DMS79 (cell line): ENCODE measurements around the gene KLF3.

Experiments used
- DNase-seq: peaks from one replicate; lab custom pipeline; 2025; lab: John Stamatoyannopoulos, UW

Gene KLF3

DNA sequence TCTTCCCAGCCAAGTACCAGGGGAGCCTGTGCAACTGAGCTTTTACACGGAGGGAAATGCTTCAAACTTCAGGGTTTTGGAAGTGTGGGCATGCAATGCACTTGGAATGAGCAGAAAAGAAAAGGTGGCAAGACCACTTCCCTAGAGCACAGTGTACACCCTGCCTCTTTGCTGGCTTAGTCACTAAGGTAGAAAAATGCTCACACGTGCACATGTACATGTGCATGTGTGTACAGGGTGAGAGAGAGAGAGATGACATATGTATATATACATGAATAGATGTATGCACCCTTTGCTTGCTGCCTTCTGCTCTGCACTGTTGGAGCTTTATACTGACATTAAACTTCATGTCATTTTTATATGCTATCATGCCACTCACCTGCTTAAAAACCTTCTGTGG lies 7.9 kb upstream of the KLF3 start:
- no peak for DNase-seq

DNA sequence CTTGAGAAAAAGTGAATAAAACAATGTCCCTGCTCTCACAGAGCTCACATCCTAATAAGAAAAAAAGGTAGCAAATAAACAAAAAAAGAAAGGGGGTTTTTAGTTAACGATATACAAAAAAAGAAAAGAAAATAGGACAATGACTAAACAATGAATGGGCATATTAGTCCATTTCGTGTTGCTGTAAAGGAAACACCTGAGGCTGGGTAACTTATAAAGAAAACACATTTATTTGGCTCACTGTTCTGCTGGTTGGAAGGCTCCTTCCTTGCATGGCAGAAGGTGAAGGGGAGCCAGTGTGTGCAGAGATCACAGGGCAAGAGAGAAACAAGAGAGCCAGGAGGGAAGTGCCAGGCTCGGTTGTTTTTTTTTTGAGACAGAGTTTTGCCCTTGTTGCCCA lies 4.7 kb upstream of the KLF3 start:
- DNase-seq, result no peak

DNA sequence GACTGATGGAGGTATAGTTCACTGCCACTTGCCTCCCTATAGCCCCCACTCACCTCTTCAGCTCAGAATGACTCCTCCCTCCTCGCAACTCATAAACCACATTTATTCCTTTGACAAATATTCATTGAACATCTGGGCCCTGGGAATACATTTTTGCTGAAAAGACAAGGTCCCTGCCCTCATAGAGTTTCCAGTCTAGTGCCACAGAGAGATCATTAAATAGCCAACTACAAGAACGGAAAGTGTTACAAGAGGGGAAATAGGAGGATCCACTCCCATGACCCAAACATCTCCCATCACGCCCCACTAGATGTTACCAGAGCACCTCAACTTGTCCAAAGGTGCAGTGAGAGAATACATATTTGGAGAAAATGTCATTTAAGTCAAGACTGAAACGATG lies 3.2 kb upstream of the KLF3 start:
- no peak for DNase-seq

DNA sequence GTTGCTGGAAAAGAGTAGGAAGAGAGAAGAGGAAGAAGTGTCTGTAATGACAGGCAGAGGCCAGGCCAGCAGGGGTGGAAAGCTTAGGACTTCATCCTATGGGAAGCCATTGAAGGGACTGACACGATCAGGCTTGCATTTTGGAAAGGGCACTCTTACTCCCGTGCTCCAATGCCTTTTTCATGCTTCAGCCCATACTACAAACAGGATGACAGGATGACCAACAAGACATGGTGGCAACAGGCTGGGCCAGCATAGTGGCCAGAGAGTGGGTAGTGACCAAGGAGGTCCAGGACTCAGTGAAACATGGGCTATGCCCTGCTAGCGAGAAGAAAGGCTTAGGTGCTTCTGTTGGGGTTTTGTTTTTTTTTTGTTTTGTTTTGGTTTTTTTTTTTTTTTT lies 2.6 kb upstream of the KLF3 start:
- DNase-seq, result no peak

DNA sequence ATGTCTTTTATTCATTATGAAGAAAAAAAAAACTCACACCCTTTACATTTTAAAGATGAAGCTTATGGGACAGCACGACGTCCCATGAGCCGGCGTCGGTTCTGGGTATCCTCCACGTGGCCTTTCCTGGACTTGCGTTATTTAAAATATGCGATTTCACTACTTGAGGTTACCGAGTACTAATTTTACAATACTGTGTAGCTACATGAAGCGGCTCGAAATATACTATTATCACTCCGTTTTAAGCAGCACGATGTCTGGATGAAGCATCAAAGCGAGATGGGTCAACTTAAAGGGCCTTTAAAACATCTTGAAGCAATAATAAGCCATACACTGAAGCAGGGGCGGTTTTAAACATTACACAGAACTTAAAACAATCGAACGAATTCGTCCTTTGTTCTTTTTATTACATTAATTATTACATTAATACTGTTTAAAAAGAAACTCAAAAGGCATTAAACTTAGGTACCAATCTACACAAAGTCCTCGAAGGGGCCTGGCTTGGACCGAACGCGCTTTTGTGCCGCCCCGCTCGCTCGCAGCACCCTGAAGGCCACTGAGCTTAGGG lies 1.4 kb upstream of the KLF3 start:
- DNase-seq, result no peak

DNA sequence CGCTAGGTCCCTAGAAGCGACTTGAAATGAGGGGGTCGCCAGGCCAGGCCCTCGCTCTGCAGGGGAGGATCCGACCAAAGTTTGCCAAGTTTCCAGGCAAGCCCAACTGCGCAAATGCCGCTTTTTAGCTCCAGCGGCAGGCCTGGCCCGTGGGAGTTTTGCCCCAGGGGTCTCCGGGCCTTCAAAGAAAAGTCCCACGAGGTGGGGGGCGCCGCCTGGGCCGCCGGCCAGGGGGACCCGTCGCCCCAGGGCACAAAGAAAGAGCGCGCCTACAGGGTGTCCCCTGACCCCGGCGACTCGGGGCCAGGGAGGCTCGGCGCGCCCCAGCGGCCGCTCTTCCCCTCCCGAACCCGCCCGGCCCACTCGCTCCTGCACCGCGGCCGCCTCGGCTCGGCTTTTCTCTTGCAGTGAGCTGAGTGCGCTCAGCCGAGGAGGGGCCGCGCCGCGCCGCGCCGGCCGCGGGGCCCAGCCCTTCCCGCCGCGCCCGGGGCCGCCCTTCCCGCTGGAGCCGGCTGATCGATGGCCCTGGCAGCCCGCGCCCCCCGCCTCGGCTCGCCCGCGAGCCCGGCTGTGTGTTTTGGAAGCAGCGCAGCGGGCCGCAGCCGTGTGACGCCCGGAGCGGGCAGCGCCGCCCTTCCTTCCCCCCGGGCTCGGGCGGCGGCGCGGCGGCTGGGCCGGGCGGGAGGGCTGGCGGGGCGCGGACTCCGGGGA lies 754 bp upstream of the KLF3 start:
- DNase-seq, result no peak

DNA sequence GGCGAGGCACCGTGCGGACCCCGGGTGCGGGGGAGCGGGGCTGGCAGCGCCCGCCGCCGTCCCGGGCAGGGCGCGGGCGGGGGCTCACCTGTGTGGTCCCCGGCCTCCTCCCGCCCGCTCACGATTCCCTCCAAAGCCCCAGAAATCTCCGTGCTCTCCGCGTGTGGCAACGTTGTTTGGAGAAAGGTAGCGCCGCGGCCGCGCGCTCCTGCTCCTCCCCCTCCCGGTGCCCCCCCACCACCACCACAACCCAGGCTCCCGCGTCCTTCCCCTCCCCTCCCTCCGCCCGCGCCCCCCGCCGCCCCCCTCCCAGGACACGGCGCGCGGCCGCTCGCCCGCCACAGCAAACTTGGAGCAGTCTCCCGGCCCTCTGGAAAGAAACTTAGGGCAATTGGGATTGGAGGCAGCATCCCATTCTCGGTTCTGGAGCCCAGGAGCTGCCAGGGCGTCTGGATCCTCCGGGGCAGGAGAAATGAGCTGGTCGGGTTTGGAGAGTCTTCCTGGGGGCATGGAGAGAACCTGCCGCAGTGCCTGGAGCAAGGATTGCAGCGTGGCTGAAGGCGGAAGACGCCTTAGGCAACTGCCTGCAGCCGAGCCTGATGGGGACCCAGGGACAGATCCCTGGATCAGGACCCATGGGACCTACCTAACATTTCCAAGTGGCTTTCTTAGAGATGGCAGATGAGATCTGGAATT lies 855 bp downstream of the KLF3 start:
- peak; percentile 22 for DNase-seq

DNA sequence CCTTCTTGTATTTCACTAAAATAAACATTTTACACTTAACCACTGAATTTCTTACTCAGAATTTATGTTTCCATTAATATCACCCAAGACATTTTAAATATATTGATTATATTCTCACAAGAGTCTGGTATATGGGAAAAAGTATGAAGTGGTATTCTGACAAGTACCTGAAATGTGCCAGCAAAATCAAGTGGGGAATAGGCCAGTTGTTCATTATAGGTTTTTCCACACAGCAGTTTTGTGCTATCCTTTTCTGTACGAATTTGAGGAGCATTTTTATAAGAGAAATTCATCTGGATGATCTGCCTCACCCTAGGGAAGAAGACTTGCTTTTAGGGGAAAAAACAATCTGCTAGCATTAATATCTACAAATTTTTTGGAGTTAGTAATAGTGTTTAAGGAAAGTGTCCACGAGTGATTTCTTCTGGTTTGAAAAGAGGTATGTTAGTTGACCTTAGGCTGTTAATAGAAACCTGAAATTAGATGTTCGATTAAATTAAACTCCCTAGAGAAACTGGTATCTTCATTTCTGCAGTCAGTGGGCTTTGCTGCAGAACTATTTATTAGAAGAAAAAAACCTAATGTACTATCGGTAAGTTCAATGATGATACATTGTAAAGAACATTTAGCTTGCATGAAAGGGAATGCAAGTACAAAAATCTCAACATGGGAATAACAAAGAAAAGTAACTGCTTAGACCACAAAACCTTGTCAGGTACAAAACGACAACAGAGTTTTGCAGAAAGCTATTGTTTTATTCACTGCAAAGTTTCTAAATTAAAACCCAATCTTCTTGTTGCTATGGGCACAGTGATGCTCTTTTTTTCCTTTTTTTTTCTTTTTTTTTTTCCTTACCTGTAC lies 1.8 kb downstream of the KLF3 start:
- DNase-seq, result no peak

DNA sequence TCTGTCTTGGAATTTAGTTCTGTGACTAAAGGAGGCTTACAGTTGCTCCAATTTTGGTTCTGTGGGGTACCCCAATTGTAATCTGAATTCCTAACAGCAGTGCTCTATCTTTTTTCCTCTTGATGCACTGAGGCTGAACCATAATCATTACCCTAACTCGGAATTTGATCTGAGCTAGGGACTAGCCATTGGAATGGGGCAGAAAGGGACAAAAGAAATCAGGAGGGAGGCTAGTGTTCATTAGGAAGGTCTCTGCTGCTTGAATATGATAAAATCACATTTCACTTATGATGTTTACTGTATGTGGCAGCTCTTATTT lies 2.7 kb downstream of the KLF3 start:
- DNase-seq, result no peak

DNA sequence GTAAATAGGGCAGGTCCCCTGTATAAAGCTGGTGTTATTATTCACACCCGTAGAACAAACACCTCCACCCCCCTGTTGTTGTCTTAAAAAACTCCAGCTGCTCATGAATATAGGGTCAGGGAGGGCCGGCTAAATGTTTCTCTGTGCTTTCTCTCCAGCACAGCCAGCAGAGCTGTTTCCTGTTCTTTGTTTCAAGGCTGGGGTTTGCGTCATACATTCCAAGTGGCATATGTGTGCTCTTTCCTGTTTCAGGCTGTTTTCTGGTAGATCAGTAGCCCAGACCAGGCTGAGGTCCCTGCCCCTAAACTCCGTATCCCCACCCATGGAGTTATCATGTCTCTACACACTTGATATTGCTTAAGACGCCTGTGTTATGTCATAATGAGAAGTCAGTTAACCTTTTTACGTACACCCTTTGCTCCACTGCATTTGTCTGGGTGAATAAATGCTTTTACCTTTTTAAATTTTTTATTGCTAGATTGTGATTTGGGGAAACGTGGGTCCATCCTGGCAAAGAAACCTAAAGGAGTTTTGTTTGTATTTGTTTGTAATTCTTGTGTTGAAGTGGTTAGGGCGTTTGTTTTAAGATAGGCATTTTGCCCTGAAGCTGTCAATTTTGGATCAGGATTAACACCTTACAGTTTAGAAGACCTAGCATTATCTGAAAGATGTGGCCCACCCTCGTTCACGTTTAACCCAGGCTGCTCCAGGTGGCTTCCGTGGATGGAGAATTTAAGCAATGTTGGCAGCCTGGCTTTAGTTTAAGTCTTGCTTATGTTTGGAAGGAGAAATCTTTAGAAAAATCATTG lies 3.3 kb downstream of the KLF3 start:
- DNase-seq, result no peak

DNA sequence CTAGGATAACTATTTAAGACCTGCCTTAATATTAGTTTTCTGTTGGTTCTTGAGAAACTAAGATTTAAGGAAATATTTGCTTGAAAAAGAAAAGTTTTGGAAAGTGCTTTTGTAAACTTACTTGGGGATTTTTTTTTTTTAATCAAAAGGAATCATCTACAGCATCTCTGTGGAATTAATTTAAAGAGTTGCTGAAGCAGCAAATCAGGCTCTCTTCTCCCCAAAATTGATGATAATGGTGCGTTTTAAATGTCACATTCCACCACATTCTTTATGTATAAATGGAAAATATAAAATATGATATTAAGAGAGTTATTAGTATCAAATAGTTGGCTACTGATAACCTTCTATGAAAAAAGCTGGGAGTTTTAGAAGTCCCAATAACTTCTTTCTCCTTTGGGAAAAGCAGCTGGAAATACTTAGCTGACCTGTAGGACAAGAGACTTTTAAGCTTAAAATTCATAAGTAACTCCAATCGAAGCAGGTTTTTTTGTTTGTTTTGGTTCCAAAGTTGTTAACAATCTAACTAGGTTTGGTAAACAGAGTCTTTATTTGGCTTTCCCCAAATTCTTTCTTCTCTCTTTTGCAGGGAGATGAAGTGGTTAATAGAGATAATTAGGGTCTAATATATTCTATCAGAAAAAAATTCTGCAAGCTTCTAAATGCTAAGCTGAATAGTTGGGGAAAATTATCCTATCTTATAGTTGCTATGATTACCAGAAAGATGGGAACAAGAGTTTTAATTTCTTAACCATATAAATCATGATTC lies 4.4 kb downstream of the KLF3 start:
- DNase-seq, result no peak

DNA sequence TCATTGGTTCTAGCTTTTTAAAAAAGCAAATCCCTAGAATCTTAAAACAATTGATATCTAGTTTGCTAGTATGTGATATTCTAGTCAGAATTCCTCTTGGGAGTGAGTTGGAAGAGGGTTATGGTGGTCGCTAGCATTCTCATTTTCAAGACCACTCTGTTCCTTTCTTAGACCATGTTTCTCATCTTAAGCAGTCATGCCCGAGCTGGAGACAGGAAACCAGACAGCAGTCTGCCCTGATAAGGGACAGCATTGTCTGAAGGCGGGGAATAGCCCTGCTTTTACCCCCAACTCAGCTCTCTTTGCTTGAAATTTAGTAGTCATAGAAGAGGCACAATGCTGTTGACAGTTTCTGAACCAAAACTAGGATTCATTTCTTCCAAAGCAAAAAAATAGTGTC lies 5.2 kb downstream of the KLF3 start:
- no peak for DNase-seq

DNA sequence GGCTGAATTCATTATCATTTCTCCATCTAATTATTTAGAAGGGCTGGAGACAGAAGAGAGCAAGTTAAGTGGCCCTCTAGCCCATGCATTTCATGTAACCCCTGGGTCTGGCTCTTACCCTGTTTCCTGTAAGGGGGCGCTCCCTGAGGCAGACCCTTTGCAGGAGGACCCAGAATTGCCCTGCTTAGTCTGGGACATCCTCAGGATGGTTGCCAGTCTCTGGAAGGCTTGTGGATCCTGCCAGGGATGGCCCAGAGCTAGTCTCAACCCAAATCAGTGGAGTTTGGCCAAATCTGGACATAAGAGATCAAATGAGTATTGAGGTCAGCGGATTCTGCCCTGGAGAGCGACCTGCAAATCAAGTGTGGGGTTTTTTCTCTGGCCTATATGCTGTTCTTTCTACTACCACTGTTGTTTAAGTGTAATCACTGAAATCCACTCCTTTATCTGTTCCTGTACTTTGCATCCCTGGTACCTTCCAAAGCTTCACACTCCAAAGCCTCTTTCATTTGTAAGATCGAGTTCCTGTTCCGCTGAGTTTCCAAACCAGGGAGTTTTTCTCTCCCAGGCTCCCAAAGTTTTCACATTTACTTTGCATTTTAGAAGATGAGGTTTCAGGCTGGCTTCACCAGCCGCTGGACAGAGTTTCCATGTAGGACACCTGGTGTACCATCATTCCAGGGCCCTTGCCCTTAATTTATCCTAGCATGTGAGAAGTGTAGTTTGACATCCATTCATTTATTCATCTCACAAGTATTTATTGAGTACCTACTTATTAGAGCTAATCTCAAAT lies 6.3 kb downstream of the KLF3 start:
- no peak for DNase-seq

DNA sequence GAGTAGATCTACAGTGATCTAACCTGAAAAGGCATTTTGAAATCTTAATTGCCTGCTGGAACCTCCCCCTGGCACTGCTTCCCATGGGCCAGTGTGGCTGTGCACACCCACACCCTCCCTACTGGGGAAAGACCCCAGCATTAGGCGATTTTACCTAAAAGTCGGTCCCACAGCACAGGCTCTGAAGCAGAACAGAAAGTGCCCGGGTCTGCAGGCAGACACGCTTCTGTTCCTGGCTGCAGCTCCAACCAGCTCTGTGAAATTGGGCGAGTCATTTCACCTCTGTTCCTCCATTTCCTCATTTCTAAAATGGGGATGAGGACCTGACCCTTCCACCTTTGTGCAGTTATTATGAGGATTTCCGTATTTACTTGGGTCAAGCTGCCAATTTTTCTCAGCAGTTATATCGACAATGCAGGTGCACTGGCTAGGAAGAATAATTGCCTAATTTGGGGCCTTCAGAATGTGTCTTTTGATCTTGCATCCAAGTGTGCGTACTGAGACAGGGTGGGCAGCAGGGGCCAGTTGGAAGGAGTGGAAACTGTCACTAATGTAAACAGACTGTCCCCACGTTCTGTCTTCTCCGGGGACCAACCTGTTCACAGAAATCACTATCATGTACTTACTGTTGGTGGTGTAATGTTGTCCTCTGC lies 7.1 kb downstream of the KLF3 start:
- no peak for DNase-seq

DNA sequence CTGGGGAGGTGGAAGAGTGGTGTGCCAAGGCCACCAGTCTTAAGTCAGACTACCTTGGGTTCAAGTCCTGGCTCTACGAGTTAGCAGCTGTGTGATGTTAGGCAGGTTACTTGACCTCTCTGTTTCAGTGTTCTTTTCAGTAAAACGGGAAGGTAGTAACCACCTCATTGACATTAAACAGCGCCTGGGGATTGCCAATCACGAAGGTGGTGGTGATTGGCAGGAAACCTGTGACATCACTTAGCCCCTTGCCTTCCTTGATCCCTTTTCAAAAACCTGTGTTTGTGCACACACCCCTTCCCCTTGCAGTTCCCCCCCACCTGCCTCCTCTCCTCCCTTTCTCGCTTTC lies 7.6 kb downstream of the KLF3 start:
- DNase-seq, result no peak

DNA sequence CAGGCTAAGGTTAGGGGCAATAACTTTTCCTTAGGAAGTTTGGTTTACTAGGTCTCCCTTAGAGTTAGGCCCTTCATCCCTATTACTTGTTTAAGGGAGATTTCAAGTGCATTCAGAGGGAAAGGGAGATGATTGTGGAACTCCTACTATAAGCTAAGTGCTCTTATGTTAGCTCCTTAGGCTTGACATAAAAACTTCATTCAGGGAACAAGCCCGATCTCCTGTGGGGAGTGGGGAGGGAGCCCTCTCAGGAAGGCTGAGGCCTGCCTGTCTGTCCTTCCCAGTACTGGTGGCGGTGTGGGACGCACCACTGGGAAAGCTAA lies 8.0 kb downstream of the KLF3 start:
- DNase-seq, result no peak

DNA sequence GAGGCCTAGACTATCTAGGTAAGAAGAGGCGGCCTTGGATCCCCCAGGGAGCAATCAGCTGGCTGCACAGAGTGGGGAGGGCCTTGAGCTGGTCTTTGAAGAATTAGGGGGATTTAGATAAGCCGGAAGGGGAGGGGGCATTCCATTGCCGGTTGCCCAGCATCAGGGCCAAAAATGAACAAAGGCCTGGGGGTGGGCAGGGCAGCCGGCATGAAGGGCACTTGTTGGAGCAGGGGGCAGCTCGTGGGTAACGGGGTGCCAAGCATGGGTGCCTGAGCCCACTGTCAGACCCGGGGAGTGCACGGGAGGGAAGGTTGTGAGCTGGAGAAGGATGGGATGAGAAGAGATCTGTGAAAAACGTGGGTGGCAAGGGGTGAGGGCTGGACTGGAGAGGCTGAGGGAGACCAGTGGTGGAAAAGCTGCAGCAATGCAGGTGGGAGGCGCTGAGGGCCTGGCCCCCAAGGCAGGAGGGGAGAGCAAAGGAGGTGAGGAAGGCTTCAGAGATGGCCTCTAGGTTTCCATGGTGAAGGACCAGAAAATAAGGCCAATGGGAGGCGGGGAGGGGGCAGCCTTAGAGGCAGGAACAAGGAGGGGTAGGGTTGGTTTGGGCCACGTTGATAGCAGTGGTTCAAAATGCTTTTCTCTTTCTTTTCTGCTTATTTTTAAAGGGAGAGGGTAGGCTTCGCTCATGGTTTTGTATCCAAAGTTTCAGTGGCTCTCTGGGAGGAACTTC lies 8.6 kb downstream of the KLF3 start:
- DNase-seq, result no peak

DNA sequence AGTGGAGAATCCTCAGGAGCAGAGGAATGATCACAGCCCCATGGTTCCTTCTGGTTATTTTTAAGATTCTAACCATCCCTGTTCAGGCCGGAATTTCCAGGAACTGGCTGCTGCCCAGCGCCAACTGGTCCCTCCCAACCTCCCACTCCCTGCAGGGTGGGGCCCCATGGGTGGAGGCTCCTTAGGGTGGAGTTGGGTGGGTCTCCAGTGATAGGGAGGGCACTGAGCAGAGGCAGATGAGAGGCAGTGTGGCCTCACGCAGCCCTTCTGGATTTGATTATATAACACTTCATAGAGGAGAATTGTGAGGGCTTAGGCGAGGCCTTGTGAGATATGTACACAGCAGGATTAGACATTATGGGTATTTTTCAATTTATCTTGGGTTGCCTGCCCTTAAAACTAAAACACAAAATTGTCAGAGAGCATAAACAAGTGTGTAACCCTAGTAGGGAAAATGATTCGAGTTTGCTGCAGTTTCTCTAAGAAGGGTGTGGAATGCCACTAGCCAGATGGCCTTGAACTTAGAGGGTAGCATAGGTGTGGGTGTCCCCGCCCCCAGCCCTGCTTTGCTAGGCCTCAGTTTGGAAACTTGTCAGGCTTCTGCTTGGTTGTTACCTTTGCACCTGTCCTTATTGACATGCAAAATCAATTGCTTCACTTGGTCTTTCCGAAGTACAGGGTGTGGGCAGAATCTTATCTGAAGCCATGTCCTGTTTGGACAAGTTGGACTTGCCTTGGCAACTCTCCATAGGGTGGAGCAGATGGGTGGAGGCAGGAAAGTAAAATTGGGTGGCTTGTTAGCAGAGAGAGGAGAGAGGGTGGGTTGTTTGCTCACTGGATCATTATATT lies 9.4 kb downstream of the KLF3 start:
- no peak for DNase-seq
